Neural progenitor cell (in vitro differentiated cells): ENCODE measurements around the gene MAPRE3. TPM values are rescaled to one million over a fixed set of nuclear protein-coding genes. Genes with fewer than 3 reads are reported as not detected.
A peak's percentile ranks its signal among the peaks of the same experiment; 100 is the strongest.

Experiments
- DNase-seq: peaks from one replicate; pipeline ENCODE4 v3.0.0-alpha.2; 2016; ENCODE audit warnings: low spot score
- H2AFZ ChIP-seq: fragments of 200-600 bp; sonication (generic); replicated peaks from 2 replicates; pipeline ENCODE4 v1.6.1; 2016; ENCODE audit warnings: antibody characterized with exemption
- H3F3A ChIP-seq: fragments of 200-600 bp; sonication (generic); 2 replicates; pipeline ENCODE4 v1.6.1; 2016; ENCODE audit warnings: antibody characterized with exemption, low read depth
- H3K27ac ChIP-seq: fragments of 200-600 bp; sonication (generic); 2 replicates; pipeline ENCODE4 v1.5.1; 2016; ENCODE audit warnings: mild to moderate bottlenecking
- H3K27me3 ChIP-seq: fragments of 200-600 bp; sonication (generic); 2 replicates; pipeline ENCODE4 v1.6.1; 2016; ENCODE audit warnings: mild to moderate bottlenecking, moderate library complexity
- H3K36me3 ChIP-seq: fragments of 200-600 bp; sonication (generic); 2 replicates; pipeline ENCODE4 v1.5.1; 2016
- H3K4me1 ChIP-seq: fragments of 200-600 bp; sonication (generic); 2 replicates; pipeline ENCODE4 v1.6.1; 2016; ENCODE audit warnings: mixed run types
- H3K4me2 ChIP-seq: fragments of 200-600 bp; sonication (generic); 2 replicates; pipeline ENCODE4 v1.6.1; 2016
- H3K4me3 ChIP-seq: fragments of 200-600 bp; sonication (generic); 2 replicates; pipeline ENCODE4 v1.5.1; 2016
- H3K79me2 ChIP-seq: fragments of 200-600 bp; sonication (generic); 2 replicates; pipeline ENCODE4 v1.6.1; 2016; ENCODE audit warnings: low read depth
- H3K9ac ChIP-seq: fragments of 200-600 bp; sonication (generic); 2 replicates; pipeline ENCODE4 v1.6.1; 2016
- H3K9me3 ChIP-seq: fragments of 200-600 bp; sonication (generic); 2 replicates; pipeline ENCODE4 v1.5.1; 2016; ENCODE audit warnings: low read depth
- H4K20me1 ChIP-seq: fragments of 200-600 bp; sonication (generic); 2 replicates; pipeline ENCODE4 v1.6.1; 2016; ENCODE audit warnings: low read depth
- H3K27ac Mint-ChIP-seq: 3 replicates; pipeline ENCODE4 v1.8.0; 2021; ENCODE audit warnings: mixed read lengths
- H3K27me3 Mint-ChIP-seq: 2 replicates; pipeline ENCODE4 v1.8.0; 2022; ENCODE audit warnings: low read depth, mild to moderate bottlenecking, inconsistent platforms, moderate library complexity, mixed read lengths; ENCODE audit not compliant: insufficient read depth
- H3K36me3 Mint-ChIP-seq: 3 replicates; pipeline ENCODE4 v1.8.0; 2021; ENCODE audit warnings: mixed read lengths
- H3K4me1 Mint-ChIP-seq: 3 replicates; pipeline ENCODE4 v1.8.0; 2021; ENCODE audit warnings: mixed read lengths
- H3K4me3 Mint-ChIP-seq: 3 replicates; pipeline ENCODE4 v1.8.0; 2021; ENCODE audit warnings: mild to moderate bottlenecking, moderate library complexity, mixed read lengths
- H3K9me3 Mint-ChIP-seq: 3 replicates; pipeline ENCODE4 v1.8.0; 2020; ENCODE audit warnings: mixed read lengths
- EZH2 ChIP-seq: fragments of 200-600 bp; sonication (generic); IDR thresholded peaks from 2 replicates; pipeline ENCODE4 v1.6.1; 2017; ENCODE audit warnings: antibody characterized with exemption, mild to moderate bottlenecking, moderate library complexity
- EZH2phosphoT487 ChIP-seq: fragments of 200-600 bp; sonication (generic); IDR thresholded peaks from 2 replicates; pipeline ENCODE4 v1.6.1; 2017; ENCODE audit warnings: antibody characterized with exemption
- total RNA-seq: library from RNA; depleted of rRNA; stranded (reverse); fragments of >200 nt; gene quantifications from 2 replicates; pipeline ENCODE4 v1.2.3, GENCODE V29; 2015; ENCODE audit warnings: low replicate concordance
- TF ChIP-seq, protein P1 (sequence below): fragments of 200-600 bp; sonication (generic); IDR thresholded peaks from 2 replicates; pipeline ENCODE4 v1.5.1; 2017; ENCODE audit warnings: antibody characterized with exemption, mild to moderate bottlenecking

The MAPRE3 gene
- total RNA-seq, 1 donor from 2014 or later = 3.1 TPM

DNA sequence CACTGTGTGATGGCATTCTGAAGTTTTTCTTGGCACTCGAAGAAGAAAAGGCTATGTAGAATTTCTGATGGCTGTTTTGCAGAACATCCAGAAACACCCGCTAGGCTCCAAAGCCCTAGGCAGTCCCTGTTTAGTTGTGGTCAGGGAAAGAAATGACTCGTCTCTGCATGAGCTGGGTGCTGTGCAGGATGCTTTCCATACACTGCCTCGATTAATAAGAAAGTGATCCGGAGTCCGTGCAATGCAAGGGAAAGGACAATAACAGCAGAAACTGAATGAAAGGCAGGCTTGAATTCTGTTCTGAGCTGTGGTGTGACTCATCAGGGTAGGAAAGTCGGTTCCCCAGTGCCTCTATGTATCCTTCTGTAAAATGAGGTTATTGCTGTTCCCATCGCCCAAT, 18.7 kb downstream of the MAPRE3 start:
- Histone ChIP-seq H3K27me3 (no peaks in the 10 kb centered on the region), H3F3A (no peaks in the 10 kb centered on the region), H3K4me3 (no peak overlapping the region), H3K9ac (no peak overlapping the region), H2AFZ (no peak overlapping the region), H3K9me3 (no peaks in the 10 kb centered on the region), H3K79me2 (no peaks in the 10 kb centered on the region), H4K20me1 (peaks cover 14% of the 10 kb centered on the region), H3K27ac (no peak overlapping the region), H3K4me2 (no peak overlapping the region), H3K4me1 (no peaks in the 10 kb centered on the region), H3K36me3 (no peaks in the 10 kb centered on the region)
- TF ChIP-seq, protein P1, sequence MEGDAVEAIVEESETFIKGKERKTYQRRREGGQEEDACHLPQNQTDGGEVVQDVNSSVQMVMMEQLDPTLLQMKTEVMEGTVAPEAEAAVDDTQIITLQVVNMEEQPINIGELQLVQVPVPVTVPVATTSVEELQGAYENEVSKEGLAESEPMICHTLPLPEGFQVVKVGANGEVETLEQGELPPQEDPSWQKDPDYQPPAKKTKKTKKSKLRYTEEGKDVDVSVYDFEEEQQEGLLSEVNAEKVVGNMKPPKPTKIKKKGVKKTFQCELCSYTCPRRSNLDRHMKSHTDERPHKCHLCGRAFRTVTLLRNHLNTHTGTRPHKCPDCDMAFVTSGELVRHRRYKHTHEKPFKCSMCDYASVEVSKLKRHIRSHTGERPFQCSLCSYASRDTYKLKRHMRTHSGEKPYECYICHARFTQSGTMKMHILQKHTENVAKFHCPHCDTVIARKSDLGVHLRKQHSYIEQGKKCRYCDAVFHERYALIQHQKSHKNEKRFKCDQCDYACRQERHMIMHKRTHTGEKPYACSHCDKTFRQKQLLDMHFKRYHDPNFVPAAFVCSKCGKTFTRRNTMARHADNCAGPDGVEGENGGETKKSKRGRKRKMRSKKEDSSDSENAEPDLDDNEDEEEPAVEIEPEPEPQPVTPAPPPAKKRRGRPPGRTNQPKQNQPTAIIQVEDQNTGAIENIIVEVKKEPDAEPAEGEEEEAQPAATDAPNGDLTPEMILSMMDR = no peak
- TF ChIP-seq EZH2phosphoT487 (no peak), EZH2 (no peak)
- Mint-ChIP-seq H3K4me1 (peaks cover 13% of the 10 kb centered on the region), H3K36me3 (peaks cover 5% of the 10 kb centered on the region), H3K4me3 (no peak overlapping the region), H3K27me3 (no peaks in the 10 kb centered on the region), H3K27ac (no peak overlapping the region), H3K9me3 (no peaks in the 10 kb centered on the region)
- DNase-seq = no peak

DNA sequence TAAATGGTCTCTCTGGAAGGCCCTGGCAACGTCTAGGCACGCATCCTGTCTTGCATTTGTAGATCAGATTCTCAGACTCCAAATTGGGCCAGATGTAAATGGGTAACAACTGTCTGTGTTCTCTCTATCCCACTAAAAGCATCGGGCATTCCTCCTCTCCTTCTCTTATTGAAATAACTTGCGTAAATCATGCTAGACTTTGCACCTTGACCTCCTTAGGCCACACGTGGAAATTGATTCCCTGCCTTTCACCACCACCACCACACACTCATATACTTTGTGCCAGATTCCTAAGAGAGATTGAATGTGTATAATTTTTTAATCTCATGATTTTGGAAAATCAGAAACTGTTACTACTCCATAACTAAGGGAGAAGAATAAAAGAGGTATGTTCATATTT, 21.3 kb downstream of the MAPRE3 start:
- TF ChIP-seq, protein P1 = no peak
- TF ChIP-seq EZH2 = no peak
- TF ChIP-seq EZH2phosphoT487 = no peak
- peaks cover 13% of the 10 kb centered on the region for H3K4me1 Mint-ChIP-seq
- H3K79me2 ChIP-seq = no peaks in the 10 kb centered on the region
- H3K4me2 ChIP-seq = no peak overlapping the region
- no peak overlapping the region for H3K27ac ChIP-seq
- no peak overlapping the region for H3K9ac ChIP-seq
- peaks cover under 1% of the 10 kb centered on the region for H3K27me3 Mint-ChIP-seq
- no peak for DNase-seq
- no peaks in the 10 kb centered on the region for H3K9me3 ChIP-seq
- H3K27me3 ChIP-seq = no peaks in the 10 kb centered on the region
- no peak overlapping the region for H3K27ac Mint-ChIP-seq
- no peaks in the 10 kb centered on the region for H3F3A ChIP-seq
- H4K20me1 ChIP-seq = peaks cover 19% of the 10 kb centered on the region
- H3K4me3 Mint-ChIP-seq = no peak overlapping the region
- no peaks in the 10 kb centered on the region for H3K9me3 Mint-ChIP-seq
- no peaks in the 10 kb centered on the region for H3K4me1 ChIP-seq
- no peak overlapping the region for H3K4me3 ChIP-seq
- peaks cover 3% of the 10 kb centered on the region for H3K36me3 Mint-ChIP-seq
- no peak overlapping the region for H2AFZ ChIP-seq
- no peaks in the 10 kb centered on the region for H3K36me3 ChIP-seq

DNA sequence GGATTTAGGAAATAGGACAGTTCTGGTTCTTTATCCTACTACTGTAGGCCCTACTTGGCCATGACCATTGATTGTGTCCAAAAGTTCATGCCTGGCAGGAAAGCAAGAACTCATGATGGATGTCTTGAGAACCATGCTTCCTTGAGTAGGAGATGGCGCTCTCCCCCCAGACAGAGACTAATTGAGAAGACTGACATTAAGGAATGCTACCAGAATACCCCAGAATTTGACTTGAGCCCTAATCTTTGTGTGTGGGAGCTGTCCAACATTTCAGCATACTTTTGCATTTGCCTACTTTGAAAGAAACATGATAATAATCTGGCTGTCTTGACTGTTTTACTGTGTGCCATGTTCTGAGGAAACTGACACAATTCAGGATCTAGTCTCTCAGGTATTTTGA, 23.3 kb downstream of the MAPRE3 start:
- H3K27ac Mint-ChIP-seq = no peak overlapping the region
- H3K27me3 Mint-ChIP-seq = peaks cover 2% of the 10 kb centered on the region
- Histone ChIP-seq H3K27me3 (no peaks in the 10 kb centered on the region), H2AFZ (no peak overlapping the region), H3K9me3 (no peaks in the 10 kb centered on the region), H3K9ac (no peak overlapping the region), H3K27ac (no peak overlapping the region), H3K4me3 (no peak overlapping the region), H3K4me2 (no peak overlapping the region), H3K36me3 (no peaks in the 10 kb centered on the region), H3K79me2 (no peaks in the 10 kb centered on the region), H3K4me1 (peaks cover 12% of the 10 kb centered on the region), H3F3A (no peaks in the 10 kb centered on the region), H4K20me1 (peaks cover 38% of the 10 kb centered on the region)
- H3K4me1 Mint-ChIP-seq = peaks cover 18% of the 10 kb centered on the region
- no peak overlapping the region for H3K4me3 Mint-ChIP-seq
- H3K36me3 Mint-ChIP-seq = peaks cover 2% of the 10 kb centered on the region
- H3K9me3 Mint-ChIP-seq = no peaks in the 10 kb centered on the region
- TF ChIP-seq EZH2phosphoT487 (no peak), EZH2 (no peak)
- TF ChIP-seq, protein P1 = no peak
- peak; percentile 40 for DNase-seq

DNA sequence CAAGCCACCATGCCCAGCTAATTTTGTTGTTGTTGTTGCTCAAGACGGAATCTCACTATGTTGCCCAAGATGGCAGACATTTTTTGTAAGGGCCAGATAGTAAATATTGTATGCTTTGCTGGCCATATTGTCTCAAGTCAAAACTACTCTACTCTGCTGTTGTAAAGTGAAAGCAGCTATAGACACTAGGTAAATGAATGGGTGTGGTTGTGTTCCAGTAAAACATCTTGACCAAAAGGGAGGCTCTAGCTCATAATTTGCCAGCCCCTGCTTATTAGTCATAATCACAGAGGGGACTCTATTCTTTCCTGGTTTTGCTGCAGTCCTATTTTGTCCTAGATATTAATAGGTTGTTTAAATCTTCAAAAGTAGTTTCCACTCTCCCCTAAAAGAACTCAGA, 24.5 kb downstream of the MAPRE3 start:
- H3K4me3 Mint-ChIP-seq = no peak overlapping the region
- Histone ChIP-seq H3K79me2 (no peaks in the 10 kb centered on the region), H2AFZ (no peak overlapping the region), H3K36me3 (no peaks in the 10 kb centered on the region), H3K9me3 (no peaks in the 10 kb centered on the region), H4K20me1 (peaks cover 41% of the 10 kb centered on the region), H3K27ac (no peak overlapping the region), H3K4me3 (no peak overlapping the region), H3K4me2 (no peak overlapping the region), H3F3A (no peaks in the 10 kb centered on the region), H3K4me1 (peaks cover 12% of the 10 kb centered on the region), H3K27me3 (no peaks in the 10 kb centered on the region), H3K9ac (no peak overlapping the region)
- TF ChIP-seq, protein P1 = no peak
- TF ChIP-seq EZH2phosphoT487 = no peak
- no peak for TF ChIP-seq EZH2
- DNase-seq = no peak
- no peak overlapping the region for H3K27ac Mint-ChIP-seq
- peaks cover 2% of the 10 kb centered on the region for H3K27me3 Mint-ChIP-seq
- H3K4me1 Mint-ChIP-seq = peaks cover 10% of the 10 kb centered on the region
- H3K36me3 Mint-ChIP-seq = peaks cover 2% of the 10 kb centered on the region
- no peaks in the 10 kb centered on the region for H3K9me3 Mint-ChIP-seq
